GM19468 (cell line): ENCODE data around the gene INPP5E.
"Not testable (repeated sequence)": the region's sequence is repeated elsewhere in the genome, so short reads cannot be mapped to it uniquely, and the experiment has no call there.

Experiments
- ATAC-seq: cut with Tn5 transposase; IDR thresholded peaks from one replicate; pipeline ENCODE4 v1.9.1; 2021; ENCODE audit warnings: mild to moderate bottlenecking, moderate library complexity, moderate number of reproducible peaks; ENCODE audit not compliant: unreplicated experiment; ENCODE audit errors: extremely low read depth

The INPP5E gene

GRCh38 chr9:136409557-136410455, 29.8 kb downstream of the INPP5E start:
- ATAC-seq: no peak

GRCh38 chr9:136407911-136408310, 31.7 kb downstream of the INPP5E start:
- ATAC-seq: no peak

- ATAC-seq: not testable (repeated sequence)
These were observed 32.6 kb downstream of the INPP5E start for GRCh38 chr9:136407061-136407460.

GRCh38 chr9:136405904-136406303, 33.7 kb downstream of the INPP5E start:
- not testable (repeated sequence) for ATAC-seq

- ATAC-seq: no peak
These were observed 34.2 kb downstream of the INPP5E start for GRCh38 chr9:136405481-136405880.

GRCh38 chr9:136404801-136405136, 34.9 kb downstream of the INPP5E start:
- ATAC-seq: no peak

- ATAC-seq: no peak
These were observed 35.5 kb downstream of the INPP5E start for GRCh38 chr9:136403915-136404800.

GRCh38 chr9:136403538-136403914, 36.1 kb downstream of the INPP5E start:
- no peak for ATAC-seq

GRCh38 chr9:136402067-136402466, 37.6 kb downstream of the INPP5E start:
- no peak for ATAC-seq

- no peak for ATAC-seq
These were observed 38.3 kb downstream of the INPP5E start for GRCh38 chr9:136401173-136401922.

GRCh38 chr9:136400038-136400834, 39.4 kb downstream of the INPP5E start, which contains the start of gene SNAPC4:
Gene SNAPC4, minus strand, starts transcription at chr9:136400170. Its CDS starts 1,742 bp downstream, at chr9:136398428.
- ATAC-seq: peak; percentile 48

- no peak for ATAC-seq
These were observed 40.2 kb downstream of the INPP5E start for GRCh38 chr9:136399176-136400037.

GRCh38 chr9:136398286-136398685, 41.4 kb downstream of the INPP5E start:
- no peak for ATAC-seq

- ATAC-seq: no peak
These were observed 42.0 kb downstream of the INPP5E start for GRCh38 chr9:136397643-136398042.

- no peak for ATAC-seq
These were observed 43.5 kb downstream of the INPP5E start for GRCh38 chr9:136396219-136396515.

- ATAC-seq: no peak
These were observed 44.1 kb downstream of the INPP5E start for GRCh38 chr9:136395345-136396218.

- ATAC-seq: no peak
These were observed 44.7 kb downstream of the INPP5E start for GRCh38 chr9:136395020-136395340.
